LoVo (cell line): ENCODE results near the gene PARD3.

Experiments used
- DNase-seq: peaks from one replicate; pipeline ENCODE4 v3.0.0-alpha.2; 2016; ENCODE audit warnings: low spot score

The PARD3 gene

DNA sequence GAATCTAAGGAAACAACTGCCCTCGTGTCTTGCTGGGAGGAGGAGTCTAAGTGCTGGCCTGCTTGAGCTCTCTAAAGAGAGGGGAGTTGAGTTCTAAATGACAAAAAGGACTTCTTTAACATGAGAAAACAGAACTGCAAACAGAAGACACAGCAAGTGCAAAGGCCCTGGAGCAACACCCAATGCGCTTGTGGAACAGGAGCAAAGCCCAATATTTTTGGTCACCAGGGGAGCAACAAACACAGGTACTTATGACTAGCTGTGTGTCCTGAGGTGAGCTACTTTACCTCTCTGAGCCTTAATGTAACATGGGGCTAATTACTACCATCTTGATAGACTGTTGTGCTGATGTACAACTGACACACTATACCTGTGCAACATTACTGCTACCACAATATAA is 634.3 kb downstream of the PARD3 start:
- no peak for DNase-seq

DNA sequence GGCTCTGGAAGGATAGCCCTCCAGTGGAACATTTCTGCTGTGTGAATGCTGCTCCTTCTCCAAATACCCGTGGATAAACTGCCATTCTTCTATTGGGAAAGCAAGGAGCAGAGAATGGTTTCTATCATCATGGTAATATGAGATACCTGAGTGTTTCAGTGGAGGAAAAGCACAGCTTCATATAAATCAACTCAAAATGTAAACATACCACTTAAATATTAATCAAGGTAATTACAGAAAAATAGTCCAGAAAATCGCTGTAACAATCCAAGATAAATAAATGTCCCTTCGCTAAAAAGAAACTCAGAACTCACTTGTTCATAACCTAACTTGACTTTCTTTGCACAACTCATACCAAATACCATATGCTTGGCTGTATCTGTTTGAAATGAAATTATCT is 635.8 kb downstream of the PARD3 start:
- DNase-seq: no peak

DNA sequence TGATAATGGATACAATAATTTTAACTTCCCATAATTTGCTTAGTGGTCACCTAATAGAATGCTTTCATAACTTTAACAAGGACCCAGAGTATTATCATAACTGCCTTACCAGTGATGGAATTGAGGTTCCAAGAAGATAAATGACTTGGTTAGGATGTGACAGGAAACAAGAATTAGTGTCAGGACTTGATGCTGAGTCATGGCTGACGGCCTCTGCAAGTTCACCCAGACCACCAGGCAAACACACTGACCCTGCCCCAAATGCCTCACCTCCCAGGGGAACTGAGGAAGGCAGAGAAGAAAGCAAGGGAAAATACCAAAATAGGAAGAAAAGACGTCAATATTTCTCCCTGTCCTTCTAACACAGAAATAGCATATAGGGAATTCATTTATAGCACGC is 636.3 kb downstream of the PARD3 start:
- no peak for DNase-seq

DNA sequence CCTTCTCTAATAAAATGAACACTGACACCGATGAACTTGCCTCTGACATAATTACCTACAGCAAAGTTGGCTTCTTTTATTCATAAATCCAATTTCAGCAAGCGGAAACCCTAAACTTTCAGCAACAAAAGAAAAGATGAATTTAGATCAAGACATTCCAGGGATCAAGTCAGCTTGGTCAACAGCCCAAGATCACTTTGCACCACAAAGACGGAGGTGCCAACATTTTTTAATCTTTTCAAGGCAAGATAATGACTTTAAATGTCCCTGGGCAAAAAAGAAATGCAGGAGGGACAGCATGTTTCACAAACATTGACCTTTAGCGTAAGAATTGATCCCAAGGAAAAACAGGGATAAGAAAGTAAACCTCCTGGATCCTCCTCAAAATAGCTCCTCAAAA is 636.9 kb downstream of the PARD3 start:
- no peak for DNase-seq

DNA sequence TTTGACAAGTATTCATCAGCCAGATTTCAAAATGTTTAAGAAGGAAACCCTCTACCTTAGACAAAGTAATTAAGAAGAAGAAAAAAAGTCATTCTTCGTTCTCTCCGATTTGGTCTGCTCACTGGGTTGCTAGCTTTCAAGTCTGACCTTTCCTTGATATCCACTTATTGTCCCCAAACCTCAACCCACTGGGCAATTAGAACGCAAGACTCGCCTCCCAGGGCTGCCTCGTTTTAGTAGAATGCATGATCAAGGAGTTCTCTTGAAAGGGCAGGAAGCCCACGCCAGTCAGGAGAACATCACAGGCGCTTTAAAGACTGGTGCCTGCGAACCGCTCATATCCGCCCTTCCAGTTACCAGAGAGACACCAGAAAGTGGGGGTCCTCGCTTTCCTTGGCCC is 637.7 kb downstream of the PARD3 start:
- DNase-seq: no peak

DNA sequence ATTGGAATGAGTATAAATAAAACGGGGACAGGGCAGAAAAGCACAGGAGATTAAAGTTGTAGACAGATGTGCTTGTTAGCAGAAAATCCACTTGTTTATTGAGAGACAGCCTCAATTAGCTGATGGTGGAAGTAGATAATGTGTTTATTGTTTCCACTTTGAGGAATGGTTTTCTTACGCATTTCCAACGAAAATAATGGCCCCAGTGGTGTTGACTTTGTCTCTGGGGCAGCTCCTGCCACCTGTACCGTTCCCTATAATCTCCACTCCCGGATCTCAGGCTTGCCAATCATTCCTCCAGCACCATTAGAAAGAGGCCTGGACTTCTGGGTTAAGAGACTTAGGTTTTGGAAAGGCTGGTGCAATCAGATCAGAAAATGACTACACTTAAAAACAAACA is 638.7 kb downstream of the PARD3 start:
- no peak for DNase-seq

DNA sequence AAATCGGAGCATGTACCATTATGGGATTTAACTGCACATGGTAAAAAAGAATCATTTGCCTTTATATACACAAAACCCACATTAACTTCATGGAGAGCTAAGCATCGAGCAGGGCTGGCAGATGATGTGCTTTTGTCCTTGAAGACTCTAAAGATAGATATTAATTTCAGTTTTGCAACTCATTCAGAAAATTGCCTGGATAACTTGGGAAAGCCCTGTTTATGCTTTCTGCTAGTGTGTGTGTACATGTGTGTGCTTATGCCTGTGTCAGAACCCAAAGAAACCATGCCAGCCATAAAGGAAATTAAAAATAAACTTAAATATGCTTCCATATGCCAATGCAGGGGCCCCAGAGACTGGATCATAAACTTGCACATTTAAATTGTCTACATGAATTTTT is 640.0 kb downstream of the PARD3 start:
- DNase-seq: no peak

DNA sequence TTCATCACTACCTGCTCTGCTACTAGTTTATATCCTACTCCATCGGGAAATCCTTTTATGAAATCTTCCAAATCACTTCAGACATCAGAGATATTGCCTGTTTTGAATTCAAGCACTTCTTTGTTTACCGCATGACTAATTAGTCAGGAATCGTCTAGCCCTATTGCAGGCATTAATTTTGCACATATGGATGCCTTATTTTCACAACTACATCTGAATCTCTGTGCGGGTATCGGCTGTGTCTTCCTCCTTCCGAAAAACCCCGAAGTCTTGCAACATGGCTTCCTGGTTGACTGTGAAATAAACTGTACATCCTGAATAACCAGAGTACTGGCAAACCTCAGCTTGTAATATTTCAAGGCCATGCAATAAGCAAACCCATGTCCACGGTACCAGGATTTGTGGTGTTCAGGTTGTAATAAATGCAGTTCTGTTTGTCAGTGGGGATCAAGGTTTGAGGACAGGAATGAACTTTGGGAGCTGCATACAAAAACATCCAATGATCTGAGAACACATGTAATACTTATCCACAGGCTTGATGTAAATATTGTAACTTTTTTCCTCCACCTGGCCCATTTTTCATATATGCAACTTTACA is 642.1 kb downstream of the PARD3 start:
- DNase-seq: no peak

DNA sequence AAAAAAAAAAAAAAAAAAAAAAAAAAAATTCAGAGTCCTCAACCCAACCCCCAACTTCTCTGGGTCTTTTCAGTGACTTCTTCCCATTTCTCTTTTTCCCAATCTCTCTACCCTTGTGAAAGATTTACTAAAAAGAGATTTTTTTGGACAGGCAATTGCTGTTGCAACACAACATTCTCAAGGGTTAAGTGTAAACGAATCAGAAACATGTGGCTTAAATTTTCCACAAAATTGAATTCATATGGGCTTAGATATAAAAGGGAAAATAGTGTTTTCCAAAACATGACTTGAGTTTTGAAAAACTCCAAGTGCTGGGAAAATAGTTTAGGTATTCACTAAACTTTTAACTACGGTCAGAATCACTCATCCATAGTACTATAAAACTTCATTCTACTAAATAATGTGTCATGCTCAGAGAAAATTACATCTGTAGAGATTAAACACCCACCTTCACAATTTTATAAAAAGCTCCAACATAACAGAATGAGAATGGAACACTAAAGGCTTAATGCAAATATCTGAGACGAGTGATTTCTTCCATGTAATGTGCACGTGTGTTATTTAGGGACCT is 643.1 kb downstream of the PARD3 start:
- no peak for DNase-seq

DNA sequence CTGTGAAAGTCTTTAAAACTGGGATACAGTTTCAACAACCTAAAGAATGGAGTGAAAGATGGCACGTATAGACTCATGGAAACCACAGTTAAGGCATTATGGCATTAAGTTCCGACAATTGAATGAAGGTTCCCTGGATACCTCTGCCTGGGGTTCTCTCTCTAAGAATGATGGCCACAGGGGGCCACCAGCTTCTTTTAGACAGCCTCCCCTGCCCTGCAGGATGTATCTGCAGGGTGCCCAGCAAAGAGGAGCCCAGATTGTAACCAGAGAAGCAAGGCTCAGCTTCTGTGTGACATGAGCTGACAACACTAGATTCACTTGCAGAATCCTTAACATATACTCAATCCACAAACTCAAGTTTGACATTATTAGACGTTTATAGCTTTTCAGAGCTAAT is 645.4 kb downstream of the PARD3 start:
- DNase-seq: no peak

DNA sequence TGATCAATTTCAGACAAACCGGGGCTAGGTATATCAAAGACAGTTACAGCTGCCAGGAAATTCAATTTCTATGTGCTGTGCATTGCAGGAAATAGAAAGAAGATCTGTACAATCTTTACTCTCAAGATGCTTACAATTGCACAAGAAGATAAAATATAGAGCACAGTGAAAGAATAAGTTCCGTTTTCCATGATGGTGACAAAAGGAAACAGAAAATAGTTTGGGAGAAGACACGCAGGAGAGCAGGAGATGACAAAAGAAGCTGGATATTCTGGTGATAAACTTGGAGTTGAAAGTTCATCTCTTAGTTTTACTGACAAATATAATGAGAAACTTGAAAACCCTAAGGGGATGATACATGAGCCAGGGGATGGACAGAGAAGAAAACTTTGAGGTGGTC is 646.0 kb downstream of the PARD3 start:
- no peak for DNase-seq

DNA sequence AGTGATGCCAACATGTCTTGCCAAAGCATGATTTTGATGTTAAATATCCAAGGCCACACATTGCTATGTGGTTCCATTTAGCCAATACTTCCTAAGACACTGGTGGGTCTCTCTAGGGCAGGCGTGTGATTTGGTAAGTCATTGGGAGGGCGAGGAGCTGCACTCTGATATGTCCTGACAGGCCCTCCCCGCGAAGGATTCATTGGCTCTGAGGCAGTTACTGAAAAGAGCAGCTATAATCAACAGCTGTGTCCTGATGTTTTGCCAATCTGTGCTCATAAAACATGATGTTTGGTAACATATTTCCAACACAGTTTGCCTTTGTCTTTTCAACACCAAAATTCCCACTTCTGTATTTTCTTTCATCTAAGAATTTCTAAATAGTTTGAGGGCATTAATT is 646.7 kb downstream of the PARD3 start:
- no peak for DNase-seq

DNA sequence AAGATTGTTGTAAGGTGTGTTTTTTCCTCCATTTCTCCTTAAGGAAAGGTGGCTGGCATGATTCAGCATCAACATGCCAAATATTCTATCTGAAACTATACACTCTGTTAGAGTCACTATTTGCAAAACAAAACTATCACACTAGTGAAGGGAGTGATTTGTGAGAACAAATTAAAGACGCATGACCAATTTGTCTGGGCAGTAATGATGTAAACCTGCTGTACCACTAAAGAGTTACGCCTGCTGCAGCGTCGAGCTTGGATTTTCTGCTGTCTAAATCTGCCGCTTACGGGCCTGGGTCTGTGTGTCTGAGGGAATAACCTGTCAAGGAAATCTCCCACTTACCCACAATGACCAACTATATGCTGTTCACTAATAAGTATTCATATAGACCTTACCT is 648.3 kb downstream of the PARD3 start:
- no peak for DNase-seq

DNA sequence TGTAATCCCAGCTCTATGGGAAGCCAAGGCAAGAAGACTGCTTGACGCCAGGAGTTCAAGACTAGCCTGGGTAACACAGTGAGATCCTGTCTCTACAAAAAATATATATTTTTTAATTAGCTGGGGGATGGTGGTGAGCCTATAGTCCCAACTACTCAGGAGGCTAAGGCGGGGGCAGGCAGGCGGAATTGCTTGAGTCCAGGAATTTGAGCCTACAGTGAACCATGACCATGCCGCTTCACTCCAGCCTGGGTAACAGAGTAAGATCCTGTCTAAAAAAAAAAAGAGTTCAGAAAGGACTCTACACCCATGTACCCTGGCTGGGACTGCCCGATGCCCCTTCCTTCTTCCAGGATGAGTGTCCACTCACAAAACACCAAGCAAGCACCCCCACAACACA is 648.7 kb downstream of the PARD3 start:
- DNase-seq: no peak

DNA sequence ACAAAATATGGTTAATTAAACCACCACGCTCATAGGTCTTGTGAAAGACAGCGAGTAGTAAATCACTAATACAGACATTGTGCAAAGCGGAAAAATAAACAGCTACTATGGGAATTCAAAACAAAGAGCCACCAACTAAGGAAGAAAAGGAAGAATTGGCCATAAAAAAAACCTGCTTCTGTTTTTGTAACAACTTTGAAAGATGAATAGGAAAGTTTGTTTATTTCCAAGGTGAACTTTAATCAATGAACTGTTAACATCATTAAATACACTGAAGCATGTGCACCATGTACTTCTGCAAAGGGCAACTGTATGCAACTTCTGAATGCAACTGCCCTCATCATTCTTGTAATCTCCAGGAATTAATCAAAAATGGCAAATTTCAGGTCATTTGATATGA is 651.1 kb downstream of the PARD3 start:
- DNase-seq: no peak

DNA sequence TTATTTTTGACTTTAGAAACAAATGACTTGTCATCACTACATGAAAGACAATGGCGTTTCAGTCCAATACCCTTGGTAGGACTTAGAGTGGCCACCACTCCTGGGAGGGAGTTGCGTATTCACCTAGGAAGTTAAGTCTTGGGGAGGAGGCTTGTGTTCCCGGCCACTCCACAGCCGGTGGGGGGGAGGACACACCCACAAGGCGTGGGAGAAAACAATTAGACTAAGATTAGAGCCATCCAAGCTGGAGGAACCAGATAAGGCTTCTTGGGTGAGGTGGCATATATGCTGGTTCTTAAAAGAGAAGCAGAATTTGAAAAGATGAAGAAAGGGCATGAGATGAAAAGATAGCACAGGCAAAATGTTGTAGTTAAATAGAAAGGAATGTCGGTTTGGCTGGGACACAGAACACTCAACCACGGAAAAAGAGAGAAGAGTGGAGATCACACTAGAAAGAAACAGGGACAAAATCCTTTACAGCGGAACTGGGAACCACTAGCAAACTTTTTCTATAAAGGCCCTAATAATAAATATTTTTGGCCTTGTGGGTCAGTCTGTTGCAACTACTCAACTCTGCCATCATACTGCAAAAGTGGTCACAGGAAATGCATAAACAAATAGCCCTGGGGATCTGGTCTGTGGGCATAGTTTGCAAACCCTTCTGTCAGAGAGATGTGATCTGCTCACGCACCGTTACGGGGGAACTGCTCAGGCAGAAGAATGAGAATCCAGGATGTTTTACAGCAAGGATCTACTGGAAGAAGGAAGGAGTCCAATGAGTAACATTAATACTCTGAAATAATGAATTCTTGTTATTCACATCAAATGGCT is 651.8 kb downstream of the PARD3 start:
- DNase-seq: no peak

DNA sequence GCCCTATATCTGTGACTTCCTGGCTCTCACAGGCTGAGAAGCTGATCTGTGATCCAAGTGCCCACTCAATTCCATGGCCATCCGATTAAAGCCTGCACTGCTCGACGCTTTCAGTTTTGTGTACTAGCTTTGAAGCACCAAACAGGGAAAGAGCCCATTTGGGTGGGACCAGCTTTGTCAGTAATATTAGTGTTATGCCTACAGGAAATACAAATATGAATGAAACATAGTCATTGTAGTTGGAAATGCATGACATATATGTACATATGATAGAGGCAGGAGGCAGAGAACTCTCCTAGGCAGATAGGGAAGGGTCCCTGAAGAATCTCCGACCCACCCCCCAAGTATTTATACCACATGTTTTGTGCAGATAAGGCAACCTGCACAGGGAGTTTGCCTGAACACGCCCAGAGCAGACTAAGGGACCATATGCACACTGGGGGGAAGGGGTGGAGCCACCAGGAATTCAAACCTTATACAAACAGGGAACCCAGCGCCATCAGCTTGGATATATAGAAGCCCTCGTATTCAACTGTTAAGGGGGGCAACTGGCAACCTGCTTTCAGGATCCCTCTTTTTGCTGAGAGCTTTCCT is 653.2 kb downstream of the PARD3 start:
- DNase-seq: no peak

DNA sequence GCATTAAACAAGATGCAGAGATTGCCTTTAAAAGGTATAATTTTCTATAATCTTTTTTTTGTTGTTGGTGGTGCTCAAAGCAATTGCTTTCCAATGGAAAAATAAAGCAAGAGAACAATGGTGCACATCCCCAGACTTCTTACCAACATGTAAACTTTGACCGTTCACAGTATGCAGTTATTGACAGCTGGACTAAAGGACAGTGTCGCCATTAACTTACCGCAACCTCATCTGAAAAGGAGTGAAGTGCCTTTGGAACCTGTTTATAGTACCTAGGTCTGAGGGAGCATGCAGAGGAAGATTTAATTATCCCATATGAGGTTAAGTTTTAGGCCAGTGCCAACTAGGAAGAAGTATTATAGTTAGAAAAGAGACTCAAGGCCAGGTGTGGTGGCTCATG is 654.5 kb downstream of the PARD3 start:
- DNase-seq: no peak

DNA sequence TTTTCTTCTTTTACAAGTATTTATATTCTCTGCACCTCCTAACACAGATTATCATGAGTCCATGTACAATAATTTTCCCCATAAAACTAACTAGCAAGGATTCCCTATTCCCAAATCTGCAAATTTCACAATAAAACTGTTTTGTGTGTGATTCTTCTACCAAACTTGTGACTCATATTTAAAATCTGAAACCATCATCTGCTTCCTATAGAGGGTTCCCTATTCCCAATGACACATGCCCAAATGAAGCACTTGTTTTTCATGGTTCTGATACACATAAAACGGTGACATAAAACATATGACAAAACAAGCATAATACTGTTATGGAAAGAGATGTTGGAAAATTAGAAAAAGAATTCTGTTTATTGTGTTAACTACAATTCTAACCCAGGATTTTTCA is 657.6 kb downstream of the PARD3 start:
- no peak for DNase-seq

DNA sequence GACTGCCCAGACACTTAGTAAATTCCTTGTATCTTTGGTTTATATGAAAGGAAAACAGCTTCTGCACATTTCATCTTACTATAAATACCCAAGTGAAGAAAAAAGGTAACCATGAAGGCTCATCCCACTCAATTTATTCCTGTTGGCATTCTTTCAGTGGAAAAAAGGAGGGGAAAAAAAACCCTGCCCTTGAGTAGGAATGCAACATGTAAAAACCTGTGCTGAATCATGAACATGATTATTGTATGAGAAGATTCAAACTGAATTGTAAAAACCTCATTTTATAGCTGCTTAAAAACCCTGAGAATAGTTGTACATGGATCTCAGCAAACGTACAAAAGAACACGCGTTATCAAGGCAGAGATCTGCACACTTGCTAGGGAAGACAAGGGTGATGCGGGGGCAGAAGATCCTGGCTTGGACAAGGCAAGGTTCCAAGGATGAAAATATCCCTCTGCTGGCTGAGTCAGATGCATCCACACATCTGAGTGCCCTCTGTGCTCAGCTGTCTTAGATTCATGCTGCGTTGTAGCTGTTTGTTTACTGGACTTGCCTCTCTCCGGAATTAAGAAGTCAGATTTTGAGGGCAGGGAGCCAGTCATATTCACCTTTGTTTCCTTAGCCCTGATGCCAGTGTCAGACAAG is 658.2 kb downstream of the PARD3 start:
- no peak for DNase-seq

DNA sequence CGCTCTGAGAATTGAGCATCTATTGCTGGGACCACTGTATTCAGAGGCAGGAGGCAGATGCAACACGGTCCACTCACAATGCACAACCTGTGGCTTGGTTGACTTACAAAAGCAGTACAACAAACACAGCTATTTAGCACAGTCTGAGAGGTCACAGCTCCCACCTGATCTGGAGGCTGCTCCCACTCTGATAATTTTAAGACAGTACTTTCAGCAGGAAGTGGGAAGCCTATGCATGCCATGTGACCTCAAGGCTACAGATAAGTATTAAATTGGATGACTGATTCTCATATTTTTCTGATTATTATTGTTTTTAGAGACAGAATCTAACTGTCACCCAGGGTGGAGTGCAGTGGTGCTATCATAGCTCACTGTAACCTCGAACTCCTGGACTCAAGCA is 659.3 kb downstream of the PARD3 start:
- no peak for DNase-seq

DNA sequence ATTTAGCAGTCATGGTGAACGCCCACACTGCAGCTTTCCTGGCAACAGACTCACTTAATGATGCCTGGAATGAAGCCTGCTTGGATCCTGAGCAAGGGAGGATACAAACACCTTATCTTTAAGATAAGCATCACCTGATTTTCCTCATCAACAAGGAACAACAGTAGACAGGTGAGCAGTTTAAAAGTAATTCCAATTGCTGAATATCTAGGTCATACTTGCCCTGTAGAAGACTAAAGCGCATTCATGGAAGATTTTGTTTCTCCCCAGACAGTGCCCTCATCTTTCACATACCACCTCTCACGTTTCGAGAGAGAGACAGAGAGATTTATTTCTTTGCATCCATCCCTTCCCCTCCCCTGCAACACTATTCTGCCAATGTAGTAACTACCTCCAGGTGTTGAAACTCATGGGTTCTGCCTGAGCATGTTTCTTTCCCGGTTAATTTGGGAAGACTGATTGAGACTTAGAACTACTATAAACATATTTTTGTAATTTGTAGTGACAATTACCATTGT is 660.7 kb downstream of the PARD3 start:
- DNase-seq: no peak
